H1 (cell line): ENCODE results near the gene FAM13C.

Experiments used
- EP300 ChIP-seq, 2 experiments: IDR thresholded peaks; 1 replicate in 1 of 2; 2 replicates in 1 of 2; pipeline ENCODE4 v1.6.1; 2011 to 2012; ENCODE audit warnings: low read depth in 2 of 2, low read length in 2 of 2, mild to moderate bottlenecking in 2 of 2, borderline replicate concordance in 1 of 2, inconsistent platforms in 1 of 2, moderate library complexity in 1 of 2
- EZH2 ChIP-seq: fragments of 200-600 bp; sonication (generic); IDR thresholded peaks from 2 replicates; pipeline ENCODE4 v1.7.1; 2012; ENCODE audit warnings: low read depth, mild to moderate bottlenecking, moderate library complexity, low read length, inconsistent platforms; ENCODE audit not compliant: severe bottlenecking
- GTF2F1 ChIP-seq: IDR thresholded peaks from 2 replicates; pipeline ENCODE4 v1.6.1; 2012; ENCODE audit warnings: low read depth, low read length, improper control_type of control experiment, borderline replicate concordance
- HDAC2 ChIP-seq, 2 experiments: fragments of 300-600 bp in 1 of 2; sonication (generic) in 1 of 2; IDR thresholded peaks; 2 replicates each; pipeline ENCODE4 v1.6.1; 2011 to 2012; ENCODE audit warnings: low read depth in 2 of 2, low read length in 2 of 2, mild to moderate bottlenecking in 2 of 2, moderate library complexity in 2 of 2, borderline replicate concordance in 1 of 2, inconsistent platforms in 1 of 2
- MAFK ChIP-seq: IDR thresholded peaks from 2 replicates; pipeline ENCODE4 v1.6.1; 2012; ENCODE audit warnings: low read depth, mild to moderate bottlenecking, improper control_type of control experiment, low read length
- POLR2A ChIP-seq, 2 experiments: IDR thresholded peaks; 1 replicate in 1 of 2; 2 replicates in 1 of 2; pipeline ENCODE4 v1.6.1; 2011; ENCODE audit warnings: low read depth in 2 of 2, low read length in 2 of 2, mild to moderate bottlenecking in 2 of 2; ENCODE audit errors: control extremely low read depth in 1 of 2
- RAD21 ChIP-seq, 2 experiments: IDR thresholded peaks in 1 of 2; conservative IDR thresholded peaks in 1 of 2; 2 replicates each; pipeline ENCODE4 v1.6.1; 2011; ENCODE audit warnings: low read depth in 2 of 2, low read length in 2 of 2, improper control_type of control experiment in 1 of 2, inconsistent platforms in 1 of 2, mild to moderate bottlenecking in 1 of 2, moderate library complexity in 1 of 2
- RNF2 ChIP-seq: fragments of 200-900, 300-1000 bp; sonication (generic); IDR thresholded peaks from 2 replicates; pipeline ENCODE4 v1.7.1; 2016; ENCODE audit warnings: borderline replicate concordance, low read depth, mild to moderate bottlenecking, antibody characterized with exemption, low read length; ENCODE audit not compliant: poor library complexity, severe bottlenecking; ENCODE audit errors: missing control alignments
- SIN3A ChIP-seq, 2 experiments: IDR thresholded peaks in 1 of 2; conservative IDR thresholded peaks in 1 of 2; 2 replicates each; pipeline ENCODE4 v1.6.1; 2011 to 2012; ENCODE audit warnings: low read length in 2 of 2, improper control_type of control experiment in 1 of 2, low read depth in 1 of 2, mild to moderate bottlenecking in 1 of 2
- YY1 ChIP-seq: IDR thresholded peaks from 2 replicates; pipeline ENCODE4 v1.6.1; 2011; ENCODE audit warnings: low read depth, mild to moderate bottlenecking, low read length
- TF ChIP-seq, protein P1 (sequence below), 3 experiments: IDR thresholded peaks; 1 replicate in 2 of 3; 2 replicates in 1 of 3; pipeline versions ENCODE4 v1.5.1 to v1.6.1; 2011; ENCODE audit warnings: low read length in 3 of 3, mild to moderate bottlenecking in 3 of 3, inconsistent platforms in 2 of 3, low read depth in 1 of 3, moderate library complexity in 1 of 3; ENCODE audit not compliant: insufficient read depth in 1 of 3; ENCODE audit errors: control extremely low read depth in 1 of 3
- TF ChIP-seq, protein P2 (sequence below): IDR thresholded peaks from 2 replicates; pipeline ENCODE4 v1.6.1; 2011; ENCODE audit warnings: low read length, improper control_type of control experiment

DNA sequence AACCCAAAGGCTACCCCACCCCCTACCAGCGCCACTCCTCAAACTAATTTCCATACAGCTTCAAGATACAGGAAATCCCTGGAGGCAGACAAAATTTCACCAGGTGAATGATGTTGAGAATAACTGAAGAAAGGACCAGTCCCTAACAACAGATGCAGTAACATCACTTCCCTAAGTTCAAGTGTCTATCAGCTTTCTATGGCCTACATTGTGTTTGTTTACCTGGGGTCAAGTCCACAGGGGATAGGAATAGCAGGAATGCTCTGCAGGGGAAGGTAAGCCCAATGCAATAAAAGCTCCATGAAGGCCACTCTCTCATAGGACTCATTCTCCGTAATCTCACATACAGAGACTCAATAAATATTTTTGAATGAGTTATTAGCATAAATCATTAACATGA lies 26.9 kb downstream of the FAM13C start:
- TF ChIP-seq EZH2 (no peak), HDAC2 (IDR thresholded peaks at IDR 0.05; ENCODE audit: borderline replicate concordance in 1 of 2, low read depth in 2 of 2, low read length in 2 of 2) (no peak), RAD21 (IDR thresholded peaks at IDR 0.05 in 1 of 2, conservative IDR thresholded peaks at IDR 0.05 in 1 of 2; ENCODE audit: low read depth in 2 of 2, low read length in 2 of 2) (no peak; a peak in 1 of 4 replicates), EP300 (IDR thresholded peaks at IDR 0.05; ENCODE audit: borderline replicate concordance in 1 of 2, low read depth in 2 of 2, low read length in 2 of 2) (no peak), MAFK (no peak), YY1 (no peak), POLR2A (IDR thresholded peaks at IDR 0.05; ENCODE audit: control extremely low read depth in 1 of 2, low read depth in 2 of 2, low read length in 2 of 2) (no peak), SIN3A (conservative IDR thresholded peaks at IDR 0.05 in 1 of 2, IDR thresholded peaks at IDR 0.05 in 1 of 2; ENCODE audit: low read depth in 1 of 2, low read length in 2 of 2) (no peak), RNF2 (no peak), GTF2F1 (no peak)
- TF ChIP-seq, protein P1, sequence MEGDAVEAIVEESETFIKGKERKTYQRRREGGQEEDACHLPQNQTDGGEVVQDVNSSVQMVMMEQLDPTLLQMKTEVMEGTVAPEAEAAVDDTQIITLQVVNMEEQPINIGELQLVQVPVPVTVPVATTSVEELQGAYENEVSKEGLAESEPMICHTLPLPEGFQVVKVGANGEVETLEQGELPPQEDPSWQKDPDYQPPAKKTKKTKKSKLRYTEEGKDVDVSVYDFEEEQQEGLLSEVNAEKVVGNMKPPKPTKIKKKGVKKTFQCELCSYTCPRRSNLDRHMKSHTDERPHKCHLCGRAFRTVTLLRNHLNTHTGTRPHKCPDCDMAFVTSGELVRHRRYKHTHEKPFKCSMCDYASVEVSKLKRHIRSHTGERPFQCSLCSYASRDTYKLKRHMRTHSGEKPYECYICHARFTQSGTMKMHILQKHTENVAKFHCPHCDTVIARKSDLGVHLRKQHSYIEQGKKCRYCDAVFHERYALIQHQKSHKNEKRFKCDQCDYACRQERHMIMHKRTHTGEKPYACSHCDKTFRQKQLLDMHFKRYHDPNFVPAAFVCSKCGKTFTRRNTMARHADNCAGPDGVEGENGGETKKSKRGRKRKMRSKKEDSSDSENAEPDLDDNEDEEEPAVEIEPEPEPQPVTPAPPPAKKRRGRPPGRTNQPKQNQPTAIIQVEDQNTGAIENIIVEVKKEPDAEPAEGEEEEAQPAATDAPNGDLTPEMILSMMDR (IDR thresholded peaks at IDR 0.05; ENCODE audit: control extremely low read depth in 1 of 3, insufficient read depth in 1 of 3, low read depth in 1 of 3, low read length in 3 of 3), result no peak
- TF ChIP-seq, protein P2, sequence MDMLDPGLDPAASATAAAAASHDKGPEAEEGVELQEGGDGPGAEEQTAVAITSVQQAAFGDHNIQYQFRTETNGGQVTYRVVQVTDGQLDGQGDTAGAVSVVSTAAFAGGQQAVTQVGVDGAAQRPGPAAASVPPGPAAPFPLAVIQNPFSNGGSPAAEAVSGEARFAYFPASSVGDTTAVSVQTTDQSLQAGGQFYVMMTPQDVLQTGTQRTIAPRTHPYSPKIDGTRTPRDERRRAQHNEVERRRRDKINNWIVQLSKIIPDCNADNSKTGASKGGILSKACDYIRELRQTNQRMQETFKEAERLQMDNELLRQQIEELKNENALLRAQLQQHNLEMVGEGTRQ, result no peak
